H4 (cell line): ENCODE data around the gene KCNJ10. TPM values are rescaled to one million over a fixed set of nuclear protein-coding genes. Genes with fewer than 3 reads are reported as not detected.

Source experiments
- DNase-seq: peaks from one replicate; pipeline ENCODE4 v3.0.0-alpha.2; 2015; ENCODE audit warnings: low spot score
- total RNA-seq: library from RNA; depleted of rRNA; stranded (reverse); fragments of >200 nt; shearing (Covaris generic); gene quantifications from 2 replicates; pipeline ENCODE4 v1.2.3, GENCODE V29; 2014

The KCNJ10 gene
- total RNA-seq, 1 experiment from 2014 or later = not detected

DNA sequence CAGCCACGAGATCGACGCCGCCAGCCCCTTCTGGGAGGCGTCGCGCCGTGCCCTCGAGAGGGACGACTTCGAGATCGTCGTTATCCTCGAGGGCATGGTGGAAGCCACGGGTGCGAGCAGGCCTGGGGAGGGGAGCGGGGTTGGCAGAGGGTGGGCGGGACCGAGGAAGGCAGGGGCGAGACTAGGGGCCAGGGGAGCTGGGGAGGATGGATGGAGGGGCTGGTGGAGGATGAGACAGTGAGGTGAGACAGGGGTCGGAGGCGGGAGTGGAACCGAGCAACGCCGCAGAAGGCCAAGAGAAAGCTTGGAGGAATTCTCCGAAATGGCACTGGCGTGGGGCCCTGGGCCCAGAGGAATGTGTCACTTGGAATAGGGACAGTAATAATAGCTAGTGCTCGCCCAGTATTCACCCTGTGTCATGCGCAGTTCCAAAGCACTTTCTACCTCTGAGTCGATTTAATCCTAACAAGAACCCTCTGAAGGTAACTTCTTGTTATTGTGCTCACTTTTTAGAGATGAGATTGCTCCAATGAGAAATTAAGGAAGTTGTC is 14.9 kb upstream of the KCNJ10 start:
- no peak for DNase-seq

DNA sequence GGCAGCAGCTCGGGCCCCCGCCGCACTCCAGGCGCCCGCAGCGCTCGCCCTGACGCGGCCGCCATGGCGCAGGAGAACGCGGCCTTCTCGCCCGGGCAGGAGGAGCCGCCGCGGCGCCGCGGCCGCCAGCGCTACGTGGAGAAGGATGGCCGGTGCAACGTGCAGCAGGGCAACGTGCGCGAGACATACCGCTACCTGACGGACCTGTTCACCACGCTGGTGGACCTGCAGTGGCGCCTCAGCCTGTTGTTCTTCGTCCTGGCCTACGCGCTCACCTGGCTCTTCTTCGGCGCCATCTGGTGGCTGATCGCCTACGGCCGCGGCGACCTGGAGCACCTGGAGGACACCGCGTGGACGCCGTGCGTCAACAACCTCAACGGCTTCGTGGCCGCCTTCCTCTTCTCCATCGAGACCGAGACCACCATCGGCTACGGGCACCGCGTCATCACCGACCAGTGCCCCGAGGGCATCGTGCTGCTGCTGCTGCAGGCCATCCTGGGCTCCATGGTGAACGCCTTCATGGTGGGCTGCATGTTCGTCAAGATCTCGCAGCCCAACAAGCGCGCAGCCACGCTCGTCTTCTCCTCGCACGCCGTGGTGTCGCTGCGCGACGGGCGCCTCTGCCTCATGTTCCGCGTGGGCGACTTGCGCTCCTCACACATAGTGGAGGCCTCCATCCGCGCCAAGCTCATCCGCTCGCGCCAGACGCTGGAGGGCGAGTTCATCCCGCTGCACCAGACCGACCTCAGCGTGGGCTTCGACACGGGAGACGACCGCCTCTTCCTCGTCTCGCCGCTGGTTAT is 14.2 kb upstream of the KCNJ10 start:
- DNase-seq = no peak

GRCh38 chr1:160082926-160083325 is 13.0 kb upstream of the KCNJ10 start:
- no peak for DNase-seq

- no peak for DNase-seq
Observed at GRCh38 chr1:160082487-160082886, 12.5 kb upstream of the KCNJ10 start.

- DNase-seq = no peak
Observed at GRCh38 chr1:160081261-160081936, 11.4 kb upstream of the KCNJ10 start, which contains the start of gene KCNJ9. KCNJ9 (plus strand) TSS chr1:160081538; CDS start chr1:160084031, 2,493 bp downstream.

- DNase-seq = peak; percentile 30
Observed at GRCh38 chr1:160080381-160081100, 10.6 kb upstream of the KCNJ10 start.

GRCh38 chr1:160079448-160079847 is 9.5 kb upstream of the KCNJ10 start:
- no peak for DNase-seq

- DNase-seq = no peak
Observed at GRCh38 chr1:160078512-160079195, 8.7 kb upstream of the KCNJ10 start.

DNA sequence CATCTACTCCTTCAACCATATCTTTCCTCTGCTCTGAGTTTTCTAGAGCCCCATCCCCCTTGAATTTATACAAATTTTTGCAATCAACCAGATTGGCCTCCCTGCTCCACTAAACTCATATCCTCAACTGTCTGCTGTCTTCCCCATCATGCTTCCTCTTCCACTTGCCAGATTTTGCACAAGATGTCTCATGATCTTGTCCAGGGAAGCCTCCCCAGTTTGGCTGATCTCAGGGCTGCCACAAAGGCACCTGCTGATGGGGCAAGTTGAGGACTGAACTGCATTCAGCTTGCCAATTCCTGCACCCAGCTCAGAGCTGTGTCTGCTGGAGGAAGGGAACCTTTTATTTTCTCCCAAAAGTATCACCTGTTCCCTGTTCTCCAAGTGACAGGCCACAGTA is 7.5 kb upstream of the KCNJ10 start:
- DNase-seq = no peak

- no peak for DNase-seq
Observed at GRCh38 chr1:160076295-160076694, 6.3 kb upstream of the KCNJ10 start.

GRCh38 chr1:160075836-160076235 is 5.9 kb upstream of the KCNJ10 start:
- no peak for DNase-seq

- DNase-seq = no peak
Observed at GRCh38 chr1:160074865-160075264, 4.9 kb upstream of the KCNJ10 start.

DNA sequence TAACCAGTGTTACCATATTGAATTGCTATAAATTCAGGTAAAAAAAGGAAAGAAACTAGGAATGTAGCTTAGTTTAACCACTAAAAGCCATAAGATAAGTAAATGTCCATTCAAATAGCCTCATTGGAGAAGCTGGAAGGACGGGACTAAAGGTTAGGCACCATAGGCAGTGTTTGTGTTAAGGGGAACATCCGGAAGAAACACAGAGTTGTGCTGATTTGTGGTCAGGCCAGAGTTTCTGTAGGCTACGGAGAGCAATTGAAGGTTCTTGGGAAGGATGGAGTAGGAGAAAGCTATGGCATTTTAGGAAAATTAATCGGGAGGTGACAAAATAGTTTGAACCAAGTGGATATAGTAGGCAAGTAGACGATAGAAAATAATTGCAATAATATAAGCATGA is 1.3 kb upstream of the KCNJ10 start:
- no peak for DNase-seq

DNA sequence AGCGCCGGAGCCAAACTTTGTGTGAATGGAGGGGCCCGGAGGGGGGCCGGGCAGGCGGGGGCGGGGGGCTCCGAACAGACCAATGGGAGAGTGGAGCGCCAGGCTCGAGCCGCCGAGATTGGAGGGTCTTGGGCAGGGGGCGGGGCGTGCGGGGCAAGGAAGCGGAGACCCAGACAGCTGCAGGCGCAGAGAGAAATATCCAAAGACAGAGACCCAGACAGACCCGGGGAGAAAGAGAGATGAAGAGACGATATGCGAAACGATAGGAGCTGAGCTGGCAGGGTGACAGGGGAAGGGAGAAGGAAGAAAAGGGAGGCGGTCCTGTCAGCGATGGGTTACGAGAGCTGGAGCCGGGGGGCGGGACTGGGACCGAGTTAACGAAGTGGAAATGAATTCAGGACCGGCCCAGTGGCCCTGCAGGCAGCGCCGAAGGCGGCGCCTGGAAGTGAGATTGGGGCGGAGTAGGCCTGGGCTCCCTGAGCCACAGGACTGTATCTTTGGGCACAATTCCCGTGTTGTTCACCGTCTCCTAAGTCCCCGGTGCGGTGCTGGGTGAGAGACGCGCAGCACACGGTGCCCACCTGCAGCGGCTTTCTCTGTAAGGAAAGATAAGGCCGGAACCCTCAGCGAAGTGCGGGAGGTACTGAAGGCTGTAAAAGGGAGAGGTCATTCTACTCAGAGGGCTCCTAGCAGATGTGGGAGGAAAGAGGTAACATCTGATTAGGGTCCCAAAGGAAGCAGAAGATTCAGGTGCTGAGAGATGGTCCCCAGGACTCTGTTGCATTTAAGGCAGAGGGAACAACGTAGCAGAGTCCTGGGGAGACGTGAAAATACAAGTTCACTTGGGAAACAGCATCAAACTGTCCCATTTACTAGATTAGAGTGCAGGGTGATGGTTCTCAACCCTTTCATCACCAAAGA is 543 bp upstream of the KCNJ10 start:
- no peak for DNase-seq

DNA sequence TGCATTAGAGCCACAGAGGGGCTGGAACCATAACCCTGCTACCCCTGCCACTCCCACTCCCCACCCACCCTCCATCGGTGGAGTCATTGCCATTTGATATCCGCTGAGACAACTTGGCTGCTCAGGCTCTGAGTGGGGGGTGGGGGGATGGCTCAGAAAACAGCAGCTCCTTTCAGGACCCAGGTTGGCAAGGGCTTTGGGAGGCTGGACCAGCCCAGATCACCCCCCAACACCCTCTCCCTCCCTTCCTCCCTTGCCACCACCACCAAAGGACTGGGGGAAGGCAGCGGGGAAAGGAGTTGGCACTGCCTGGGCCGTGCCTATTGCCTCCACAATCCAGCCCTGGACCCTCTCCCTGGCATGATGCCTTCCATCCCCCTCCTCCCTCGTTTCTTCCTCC is 1.7 kb downstream of the KCNJ10 start:
- no peak for DNase-seq

GRCh38 chr1:160066829-160067745 is 2.9 kb downstream of the KCNJ10 start:
- DNase-seq = no peak

DNA sequence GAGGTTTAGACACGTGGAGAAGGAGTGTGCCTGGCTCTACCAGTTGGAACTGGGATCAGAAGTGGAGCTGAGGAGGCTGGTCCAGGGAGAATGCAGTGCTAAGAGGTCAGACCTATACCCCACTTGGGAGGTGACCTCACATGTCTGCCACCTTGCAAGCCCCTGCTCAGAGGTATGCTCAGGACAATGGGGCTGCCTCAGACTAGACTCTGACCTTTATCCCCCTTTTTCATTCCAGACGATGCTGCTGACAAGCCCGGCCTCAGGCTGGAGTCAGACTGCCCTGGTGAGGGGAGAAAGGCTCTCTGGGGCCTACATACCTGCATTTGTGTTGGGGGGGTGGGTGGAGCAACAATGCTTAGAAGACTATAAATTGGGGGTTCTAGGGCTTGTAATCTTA is 5.2 kb downstream of the KCNJ10 start:
- no peak for DNase-seq

DNA sequence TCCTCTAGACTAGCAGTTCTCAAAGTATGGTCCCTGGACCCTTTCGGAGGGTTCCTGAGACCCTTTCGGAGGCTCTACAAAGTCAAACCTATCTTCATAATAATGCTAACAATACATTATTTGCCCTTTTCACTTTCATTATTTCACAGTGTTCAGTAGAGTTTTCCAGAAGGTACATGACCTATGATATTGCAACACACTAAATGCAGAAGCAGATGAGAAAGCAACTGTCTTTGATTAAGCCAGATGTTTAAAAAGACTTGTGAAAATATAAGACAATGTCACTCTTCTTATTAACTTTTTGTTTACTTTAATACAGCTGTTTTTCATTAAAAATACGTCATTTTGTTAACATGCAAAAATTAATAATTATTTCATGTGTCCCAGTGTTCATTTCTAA is 5.8 kb downstream of the KCNJ10 start:
- DNase-seq = no peak

DNA sequence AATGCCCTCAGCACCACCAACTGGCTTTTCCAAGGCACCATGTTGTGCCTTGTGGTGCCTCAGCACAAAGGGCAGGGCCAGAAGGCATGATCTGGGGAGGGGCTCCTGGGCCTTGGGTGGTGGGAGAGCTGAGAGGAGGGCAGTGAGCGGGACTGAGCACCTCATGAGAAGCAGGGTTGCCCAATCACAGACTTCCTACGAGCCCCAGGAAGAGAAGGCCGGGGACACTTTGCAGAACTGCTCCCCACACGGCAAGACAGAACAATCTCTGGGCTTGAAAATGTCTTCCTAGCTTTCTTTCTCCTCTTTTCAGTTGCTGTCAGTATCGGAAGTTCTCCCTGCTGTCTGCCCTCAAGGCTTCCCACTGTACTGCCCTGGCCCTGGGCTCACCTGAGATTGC is 6.8 kb downstream of the KCNJ10 start:
- no peak for DNase-seq

GRCh38 chr1:160062230-160062532 is 7.8 kb downstream of the KCNJ10 start:
- no peak for DNase-seq
